ENCODE data around the gene ENG. TPM values are rescaled to one million over a fixed set of nuclear protein-coding genes. Genes with fewer than 3 reads are reported as not detected.
"Not testable (repeated sequence)": the region's sequence is repeated elsewhere in the genome, so short reads cannot be mapped to it uniquely, and the experiment has no call there.

The ENG gene
- total RNA-seq, 1 donor: 60.8 TPM

DNA sequence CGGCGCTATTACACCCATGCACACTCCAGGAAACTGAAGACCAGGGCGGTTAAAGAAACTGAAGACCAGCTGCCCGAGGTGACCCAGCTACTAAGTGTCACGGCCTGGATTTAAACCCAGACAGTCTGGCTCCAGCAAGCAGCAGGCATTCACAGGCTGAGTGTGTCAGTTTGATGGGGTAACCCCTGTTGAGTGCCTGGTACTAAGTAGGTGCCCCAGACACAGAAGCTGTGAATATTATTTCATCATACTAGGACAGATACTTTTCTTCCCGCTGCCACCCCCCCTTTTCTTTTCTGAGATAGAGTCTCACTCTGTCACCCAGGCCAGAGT, 7.3 kb downstream of the ENG start:
- TF ChIP-seq, protein P1, sequence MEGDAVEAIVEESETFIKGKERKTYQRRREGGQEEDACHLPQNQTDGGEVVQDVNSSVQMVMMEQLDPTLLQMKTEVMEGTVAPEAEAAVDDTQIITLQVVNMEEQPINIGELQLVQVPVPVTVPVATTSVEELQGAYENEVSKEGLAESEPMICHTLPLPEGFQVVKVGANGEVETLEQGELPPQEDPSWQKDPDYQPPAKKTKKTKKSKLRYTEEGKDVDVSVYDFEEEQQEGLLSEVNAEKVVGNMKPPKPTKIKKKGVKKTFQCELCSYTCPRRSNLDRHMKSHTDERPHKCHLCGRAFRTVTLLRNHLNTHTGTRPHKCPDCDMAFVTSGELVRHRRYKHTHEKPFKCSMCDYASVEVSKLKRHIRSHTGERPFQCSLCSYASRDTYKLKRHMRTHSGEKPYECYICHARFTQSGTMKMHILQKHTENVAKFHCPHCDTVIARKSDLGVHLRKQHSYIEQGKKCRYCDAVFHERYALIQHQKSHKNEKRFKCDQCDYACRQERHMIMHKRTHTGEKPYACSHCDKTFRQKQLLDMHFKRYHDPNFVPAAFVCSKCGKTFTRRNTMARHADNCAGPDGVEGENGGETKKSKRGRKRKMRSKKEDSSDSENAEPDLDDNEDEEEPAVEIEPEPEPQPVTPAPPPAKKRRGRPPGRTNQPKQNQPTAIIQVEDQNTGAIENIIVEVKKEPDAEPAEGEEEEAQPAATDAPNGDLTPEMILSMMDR (IDR thresholded peaks at IDR 0.05; ENCODE audit: extremely low read depth, low read depth, low read length): no peak
- H3K4me2 ChIP-seq (ENCODE audit: insufficient read depth, low read length): peak overlapping the region; percentile 23
- H3K36me3 ChIP-seq (ENCODE audit: insufficient read depth, low read length): peaks cover 55% of the 10 kb centered on the region
- DNase-seq (ENCODE audit: insufficient read length, low spot score, missing footprints): peak; percentile 90
- no peak overlapping the region for H2AFZ ChIP-seq (ENCODE audit: low read length)
- peaks cover 46% of the 10 kb centered on the region for H3K4me1 ChIP-seq (ENCODE audit: insufficient read depth, low read length)
- H3K27ac ChIP-seq (ENCODE audit: low read depth, low read length): peak overlapping the region; percentile 67
- H3K9me3 ChIP-seq (ENCODE audit: low read depth, low read length): peaks cover 7% of the 10 kb centered on the region
- H4K20me1 ChIP-seq (ENCODE audit: insufficient read depth, low read length): peaks cover 13% of the 10 kb centered on the region
- no peak overlapping the region for H3K4me3 ChIP-seq (ENCODE audit: insufficient read depth, low read length)
- H3K27me3 ChIP-seq (ENCODE audit: insufficient read depth, low read length): no peaks in the 10 kb centered on the region
- peaks cover 89% of the 10 kb centered on the region for H3K79me2 ChIP-seq (ENCODE audit: insufficient read depth, low read length)

DNA sequence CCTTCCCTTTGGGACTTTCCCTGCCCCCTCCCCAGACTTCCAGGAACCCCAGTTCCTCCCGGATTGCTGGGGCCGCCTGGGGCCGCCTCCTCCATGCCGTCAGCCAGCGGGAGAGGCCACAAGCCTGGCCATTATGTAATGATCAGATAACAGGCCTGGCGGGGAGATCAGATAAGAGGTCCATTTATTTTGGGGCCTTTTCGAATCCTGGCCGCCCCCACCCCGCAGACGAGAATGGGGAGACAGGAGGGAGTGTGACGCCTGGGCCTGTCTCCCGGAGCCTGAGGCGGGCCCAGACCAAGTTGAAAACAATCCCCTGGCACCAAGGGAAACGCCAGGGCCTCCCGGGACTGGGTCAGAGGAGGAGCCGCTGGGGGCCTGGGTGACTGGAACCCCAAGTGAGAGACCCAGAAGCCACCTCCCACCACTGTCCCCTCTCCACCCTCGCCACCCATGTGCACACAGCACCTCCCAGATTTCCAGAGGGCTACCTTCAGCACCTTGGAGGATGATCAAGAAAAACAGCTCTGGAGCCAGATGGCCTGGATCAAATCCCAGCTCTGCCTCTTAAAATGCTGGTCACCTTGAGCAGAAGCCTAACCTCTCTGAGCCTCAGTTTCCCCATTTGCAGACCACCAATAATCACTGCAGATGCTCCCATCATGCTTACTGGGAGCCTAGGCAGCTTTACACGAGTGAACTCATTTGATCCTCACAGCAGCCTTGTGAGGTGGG, 7.8 kb downstream of the ENG start:
- Histone ChIP-seq H3K4me3 (ENCODE audit: insufficient read depth, low read length) (no peak overlapping the region), H3K4me2 (ENCODE audit: insufficient read depth, low read length) (peak overlapping the region; percentile 23), H3K27ac (ENCODE audit: low read depth, low read length) (peak overlapping the region; percentile 67), H3K27me3 (ENCODE audit: insufficient read depth, low read length) (no peaks in the 10 kb centered on the region), H4K20me1 (ENCODE audit: insufficient read depth, low read length) (peaks cover 9% of the 10 kb centered on the region), H3K79me2 (ENCODE audit: insufficient read depth, low read length) (peaks cover 89% of the 10 kb centered on the region), H3K4me1 (ENCODE audit: insufficient read depth, low read length) (peaks cover 40% of the 10 kb centered on the region), H2AFZ (ENCODE audit: low read length) (no peak overlapping the region), H3K36me3 (ENCODE audit: insufficient read depth, low read length) (peaks cover 55% of the 10 kb centered on the region), H3K9me3 (ENCODE audit: low read depth, low read length) (peaks cover 7% of the 10 kb centered on the region)
- DNase-seq (ENCODE audit: insufficient read length, low spot score, missing footprints): peak; percentile 91
- TF ChIP-seq, protein P1 (IDR thresholded peaks at IDR 0.05; ENCODE audit: extremely low read depth, low read depth, low read length): no peak

DNA sequence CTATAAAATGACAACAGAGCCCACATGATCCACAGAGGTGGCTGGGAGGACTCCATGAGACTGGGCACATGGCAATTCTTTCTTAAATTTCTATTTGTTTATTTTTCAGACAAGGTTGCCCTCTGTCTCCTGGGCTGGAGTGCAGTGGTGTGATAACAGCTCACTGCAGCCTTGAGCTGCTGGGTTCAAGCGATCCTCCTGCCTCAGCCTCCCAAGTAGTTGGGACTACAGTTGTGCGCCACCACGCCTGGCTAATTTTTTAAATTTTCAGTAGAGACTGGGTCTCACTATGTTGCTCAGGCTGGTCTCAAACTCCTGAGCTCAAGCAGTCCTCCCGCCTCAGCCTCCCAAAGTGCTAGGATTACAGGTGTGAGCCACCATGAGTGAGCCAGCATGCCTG, 8.8 kb downstream of the ENG start:
- not testable (repeated sequence) for H3K9me3 ChIP-seq (ENCODE audit: low read depth, low read length); H2AFZ ChIP-seq (ENCODE audit: low read length); H4K20me1 ChIP-seq (ENCODE audit: insufficient read depth, low read length); H3K4me3 ChIP-seq (ENCODE audit: insufficient read depth, low read length); H3K27me3 ChIP-seq (ENCODE audit: insufficient read depth, low read length)
- Histone ChIP-seq H3K79me2 (ENCODE audit: insufficient read depth, low read length) (peaks cover 89% of the 10 kb centered on the region), H3K36me3 (ENCODE audit: insufficient read depth, low read length) (peaks cover 54% of the 10 kb centered on the region), H3K4me2 (ENCODE audit: insufficient read depth, low read length) (peak overlapping the region; percentile 55), H3K27ac (ENCODE audit: low read depth, low read length) (peak overlapping the region; percentile 67), H3K4me1 (ENCODE audit: insufficient read depth, low read length) (peaks cover 37% of the 10 kb centered on the region)
- DNase-seq (ENCODE audit: insufficient read length, low spot score, missing footprints): peak; percentile 43

DNA sequence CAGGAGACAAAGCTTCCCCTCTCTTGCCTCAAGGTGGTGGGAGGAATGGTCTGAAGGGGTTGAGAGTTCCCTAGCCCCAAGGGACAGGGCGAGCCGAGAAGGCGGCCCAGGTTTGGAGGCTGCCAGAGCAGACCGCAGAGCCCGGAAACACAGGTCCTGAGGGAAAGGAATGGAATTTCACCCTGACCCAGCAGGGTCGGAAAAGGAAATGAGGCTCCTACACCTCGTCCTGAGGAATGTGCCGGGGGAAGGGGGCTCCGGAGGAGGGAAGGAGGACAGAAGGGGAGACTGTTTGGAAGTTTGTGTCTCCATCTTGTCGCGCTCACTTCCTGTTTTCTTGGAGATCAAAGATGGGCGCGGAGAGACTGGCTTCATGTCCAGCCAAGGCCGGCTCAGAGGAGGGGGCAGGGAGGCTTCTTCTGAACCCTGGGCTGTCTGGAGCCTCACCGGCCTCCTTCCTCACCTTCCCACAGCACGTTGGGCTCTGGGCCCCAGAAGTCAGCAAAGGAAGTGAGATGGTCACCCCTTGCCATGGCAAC, 9.6 kb downstream of the ENG start:
- Histone ChIP-seq H2AFZ (ENCODE audit: low read length) (peak overlapping the region; percentile 17), H3K4me3 (ENCODE audit: insufficient read depth, low read length) (no peak overlapping the region), H3K27ac (ENCODE audit: low read depth, low read length) (peak overlapping the region; percentile 67), H3K4me2 (ENCODE audit: insufficient read depth, low read length) (peak overlapping the region; percentile 55), H3K36me3 (ENCODE audit: insufficient read depth, low read length) (peaks cover 54% of the 10 kb centered on the region), H3K27me3 (ENCODE audit: insufficient read depth, low read length) (no peaks in the 10 kb centered on the region), H3K4me1 (ENCODE audit: insufficient read depth, low read length) (peaks cover 44% of the 10 kb centered on the region), H3K9me3 (ENCODE audit: low read depth, low read length) (peaks cover 7% of the 10 kb centered on the region), H3K79me2 (ENCODE audit: insufficient read depth, low read length) (peaks cover 89% of the 10 kb centered on the region), H4K20me1 (ENCODE audit: insufficient read depth, low read length) (peaks cover 7% of the 10 kb centered on the region)
- peak; percentile 90 for DNase-seq (ENCODE audit: insufficient read length, low spot score, missing footprints)
- TF ChIP-seq, protein P1 (IDR thresholded peaks at IDR 0.05; ENCODE audit: extremely low read depth, low read depth, low read length): no peak
